ENCODE measurements around the gene KCNK6.
"Not testable (repeated sequence)": the region's sequence is repeated elsewhere in the genome, so short reads cannot be mapped to it uniquely, and the experiment has no call there.

Gene KCNK6

GRCh38 chr19:38337360-38337653 is 17.7 kb downstream of the KCNK6 start:
- Histone ChIP-seq H3K36me3 (ENCODE audit: control insufficient read depth, insufficient read depth, low read length) (no peaks in the 10 kb centered on the region), H3K4me3 (ENCODE audit: low read length) (peak overlapping the region; percentile 98), H3K4me1 (ENCODE audit: control insufficient read depth, insufficient read depth, low read length) (no peaks in the 10 kb centered on the region), H3K27me3 (ENCODE audit: control insufficient read depth, insufficient read depth, low read length) (no peaks in the 10 kb centered on the region), H3K27ac (ENCODE audit: low read depth, low read length) (no peak overlapping the region), H3K9ac (ENCODE audit: low read length) (no peak overlapping the region)

- H3K9ac ChIP-seq (ENCODE audit: low read length); H3K27me3 ChIP-seq (ENCODE audit: control insufficient read depth, insufficient read depth, low read length); H3K27ac ChIP-seq (ENCODE audit: low read depth, low read length); H3K4me1 ChIP-seq (ENCODE audit: control insufficient read depth, insufficient read depth, low read length); H3K4me3 ChIP-seq (ENCODE audit: low read length); H3K36me3 ChIP-seq (ENCODE audit: control insufficient read depth, insufficient read depth, low read length): not testable (repeated sequence)
These were observed 19.4 kb downstream of the KCNK6 start for GRCh38 chr19:38339011-38339410.

GRCh38 chr19:38340927-38341326 is 21.3 kb downstream of the KCNK6 start:
- Histone ChIP-seq H3K9ac (ENCODE audit: low read length) (no peak overlapping the region), H3K27ac (ENCODE audit: low read depth, low read length) (no peak overlapping the region), H3K4me1 (ENCODE audit: control insufficient read depth, insufficient read depth, low read length) (no peaks in the 10 kb centered on the region), H3K27me3 (ENCODE audit: control insufficient read depth, insufficient read depth, low read length) (no peaks in the 10 kb centered on the region), H3K36me3 (ENCODE audit: control insufficient read depth, insufficient read depth, low read length) (no peaks in the 10 kb centered on the region), H3K4me3 (ENCODE audit: low read length) (no peak overlapping the region)

GRCh38 chr19:38346837-38347236 is 27.2 kb downstream of the KCNK6 start:
- no peak overlapping the region for H3K27ac ChIP-seq (ENCODE audit: low read depth, low read length)
- no peak overlapping the region for H3K9ac ChIP-seq (ENCODE audit: low read length)

GRCh38 chr19:38350883-38351282 is 31.2 kb downstream of the KCNK6 start:
- H3K4me3 ChIP-seq (ENCODE audit: low read length): no peak overlapping the region

More at GRCh38 chr19:38346837-38347236, 27.2 kb downstream of the KCNK6 start:
- Histone ChIP-seq H3K36me3 (ENCODE audit: control insufficient read depth, insufficient read depth, low read length) (no peaks in the 10 kb centered on the region), H3K27me3 (ENCODE audit: control insufficient read depth, insufficient read depth, low read length) (no peaks in the 10 kb centered on the region), H3K4me1 (ENCODE audit: control insufficient read depth, insufficient read depth, low read length) (no peaks in the 10 kb centered on the region), H3K4me3 (ENCODE audit: low read length) (no peak overlapping the region)

GRCh38 chr19:38351865-38352395 is 32.3 kb downstream of the KCNK6 start:
- no peak overlapping the region for H3K27ac ChIP-seq (ENCODE audit: low read depth, low read length)
- H3K9ac ChIP-seq (ENCODE audit: low read length): no peak overlapping the region
- H3K4me3 ChIP-seq (ENCODE audit: low read length): no peak overlapping the region
- H3K27me3 ChIP-seq (ENCODE audit: control insufficient read depth, insufficient read depth, low read length): peaks cover 9% of the 10 kb centered on the region
- no peaks in the 10 kb centered on the region for H3K36me3 ChIP-seq (ENCODE audit: control insufficient read depth, insufficient read depth, low read length)
- H3K4me1 ChIP-seq (ENCODE audit: control insufficient read depth, insufficient read depth, low read length): no peaks in the 10 kb centered on the region

More at GRCh38 chr19:38350883-38351282, 31.2 kb downstream of the KCNK6 start:
- Histone ChIP-seq H3K36me3 (ENCODE audit: control insufficient read depth, insufficient read depth, low read length) (no peaks in the 10 kb centered on the region), H3K4me1 (ENCODE audit: control insufficient read depth, insufficient read depth, low read length) (no peaks in the 10 kb centered on the region), H3K27me3 (ENCODE audit: control insufficient read depth, insufficient read depth, low read length) (peaks cover 2% of the 10 kb centered on the region), H3K9ac (ENCODE audit: low read length) (no peak overlapping the region), H3K27ac (ENCODE audit: low read depth, low read length) (no peak overlapping the region)

- Histone ChIP-seq H3K9ac (ENCODE audit: low read length) (no peak overlapping the region), H3K27ac (ENCODE audit: low read depth, low read length) (no peak overlapping the region), H3K4me3 (ENCODE audit: low read length) (no peak overlapping the region), H3K27me3 (ENCODE audit: control insufficient read depth, insufficient read depth, low read length) (peaks cover 9% of the 10 kb centered on the region), H3K4me1 (ENCODE audit: control insufficient read depth, insufficient read depth, low read length) (no peaks in the 10 kb centered on the region), H3K36me3 (ENCODE audit: control insufficient read depth, insufficient read depth, low read length) (no peaks in the 10 kb centered on the region)
These were observed 33.0 kb downstream of the KCNK6 start for GRCh38 chr19:38352611-38353010.

- Histone ChIP-seq H3K27me3 (ENCODE audit: control insufficient read depth, insufficient read depth, low read length) (peaks cover 16% of the 10 kb centered on the region), H3K9ac (ENCODE audit: low read length) (no peak overlapping the region), H3K36me3 (ENCODE audit: control insufficient read depth, insufficient read depth, low read length) (no peaks in the 10 kb centered on the region), H3K27ac (ENCODE audit: low read depth, low read length) (no peak overlapping the region), H3K4me3 (ENCODE audit: low read length) (no peak overlapping the region), H3K4me1 (ENCODE audit: control insufficient read depth, insufficient read depth, low read length) (no peaks in the 10 kb centered on the region)
These were observed 36.4 kb downstream of the KCNK6 start for GRCh38 chr19:38355728-38356725.

- Histone ChIP-seq H3K27ac (ENCODE audit: low read depth, low read length) (no peak overlapping the region), H3K36me3 (ENCODE audit: control insufficient read depth, insufficient read depth, low read length) (no peaks in the 10 kb centered on the region), H3K27me3 (ENCODE audit: control insufficient read depth, insufficient read depth, low read length) (peaks cover 17% of the 10 kb centered on the region), H3K4me3 (ENCODE audit: low read length) (no peak overlapping the region), H3K4me1 (ENCODE audit: control insufficient read depth, insufficient read depth, low read length) (no peaks in the 10 kb centered on the region), H3K9ac (ENCODE audit: low read length) (no peak overlapping the region)
These were observed 38.4 kb downstream of the KCNK6 start for GRCh38 chr19:38358071-38358470.

- H3K4me3 ChIP-seq (ENCODE audit: low read length): no peak overlapping the region
- H3K27me3 ChIP-seq (ENCODE audit: control insufficient read depth, insufficient read depth, low read length): peaks cover 17% of the 10 kb centered on the region
- H3K27ac ChIP-seq (ENCODE audit: low read depth, low read length): no peak overlapping the region
- H3K36me3 ChIP-seq (ENCODE audit: control insufficient read depth, insufficient read depth, low read length): no peaks in the 10 kb centered on the region
- no peak overlapping the region for H3K9ac ChIP-seq (ENCODE audit: low read length)
- H3K4me1 ChIP-seq (ENCODE audit: control insufficient read depth, insufficient read depth, low read length): no peaks in the 10 kb centered on the region
These were observed 39.8 kb downstream of the KCNK6 start for GRCh38 chr19:38359242-38360021.

GRCh38 chr19:38360351-38360750 is 40.7 kb downstream of the KCNK6 start:
- Histone ChIP-seq H3K27me3 (ENCODE audit: control insufficient read depth, insufficient read depth, low read length) (peaks cover 15% of the 10 kb centered on the region), H3K4me1 (ENCODE audit: control insufficient read depth, insufficient read depth, low read length) (no peaks in the 10 kb centered on the region), H3K36me3 (ENCODE audit: control insufficient read depth, insufficient read depth, low read length) (no peaks in the 10 kb centered on the region), H3K4me3 (ENCODE audit: low read length) (no peak overlapping the region), H3K9ac (ENCODE audit: low read length) (no peak overlapping the region), H3K27ac (ENCODE audit: low read depth, low read length) (no peak overlapping the region)

- Histone ChIP-seq H3K9ac (ENCODE audit: low read length) (no peak overlapping the region), H3K27ac (ENCODE audit: low read depth, low read length) (no peak overlapping the region), H3K27me3 (ENCODE audit: control insufficient read depth, insufficient read depth, low read length) (peaks cover 15% of the 10 kb centered on the region), H3K36me3 (ENCODE audit: control insufficient read depth, insufficient read depth, low read length) (no peaks in the 10 kb centered on the region), H3K4me1 (ENCODE audit: control insufficient read depth, insufficient read depth, low read length) (no peaks in the 10 kb centered on the region), H3K4me3 (ENCODE audit: low read length) (peak overlapping the region; percentile 71)
These were observed 41.4 kb downstream of the KCNK6 start for GRCh38 chr19:38360839-38361631.
